Fibroblast of villous mesenchyme (primary cell): Measurements from ENCODE around the gene DLX6. TPM values are rescaled to one million over a fixed set of nuclear protein-coding genes. Genes with fewer than 3 reads are reported as not detected.

Experiments
- DNase-seq: peaks from one replicate; pipeline ENCODE4 v3.0.0-alpha.2; 2010; ENCODE audit warnings: low read depth
- H3K4me3 ChIP-seq: 2 replicates; pipeline ENCODE4 v1.5.1; 2011; ENCODE audit warnings: low read depth, mild to moderate bottlenecking, low read length
- total RNA-seq: library from RNA; depleted of rRNA; stranded (reverse); fragments of >200 nt; gene quantifications from 2 replicates; pipeline ENCODE4 v1.2.3, GENCODE V29; 2012
- TF ChIP-seq, protein P1 (sequence below): IDR thresholded peaks from 2 replicates; pipeline ENCODE4 v1.5.1; 2012; ENCODE audit warnings: low read depth, mild to moderate bottlenecking, low read length; ENCODE audit not compliant: insufficient read depth

DLX6 gene
- total RNA-seq, 1 donor, result not detected

DNA sequence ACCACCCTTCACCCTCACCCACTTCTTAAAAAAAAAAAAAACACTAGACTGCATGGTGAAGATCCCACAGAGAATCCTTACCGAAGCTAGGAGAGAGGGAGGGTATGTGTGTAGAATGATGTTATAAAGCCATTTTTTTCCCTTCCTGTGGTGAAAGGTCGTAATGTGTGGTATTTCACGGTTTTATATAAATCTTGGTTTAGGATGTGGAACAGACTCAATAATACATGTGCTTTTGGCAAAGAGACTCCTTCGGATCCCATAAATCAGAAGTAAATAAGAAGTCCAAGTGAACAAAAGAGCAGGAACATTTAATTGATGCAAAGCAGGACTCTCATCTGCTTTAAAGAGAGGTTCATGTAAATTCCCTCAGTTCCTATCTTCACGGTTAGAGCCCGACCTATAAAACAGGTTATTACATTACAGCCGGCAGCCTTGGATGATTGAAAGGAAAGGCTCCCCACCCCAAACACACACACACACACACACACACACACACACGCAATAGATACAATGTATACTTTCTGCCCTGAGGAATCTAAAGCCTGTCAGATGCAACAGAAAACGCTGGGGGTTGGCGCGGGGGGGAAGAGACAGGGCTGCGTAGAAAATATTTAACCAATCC, 10.5 kb downstream of the DLX6 start:
- TF ChIP-seq, protein P1, sequence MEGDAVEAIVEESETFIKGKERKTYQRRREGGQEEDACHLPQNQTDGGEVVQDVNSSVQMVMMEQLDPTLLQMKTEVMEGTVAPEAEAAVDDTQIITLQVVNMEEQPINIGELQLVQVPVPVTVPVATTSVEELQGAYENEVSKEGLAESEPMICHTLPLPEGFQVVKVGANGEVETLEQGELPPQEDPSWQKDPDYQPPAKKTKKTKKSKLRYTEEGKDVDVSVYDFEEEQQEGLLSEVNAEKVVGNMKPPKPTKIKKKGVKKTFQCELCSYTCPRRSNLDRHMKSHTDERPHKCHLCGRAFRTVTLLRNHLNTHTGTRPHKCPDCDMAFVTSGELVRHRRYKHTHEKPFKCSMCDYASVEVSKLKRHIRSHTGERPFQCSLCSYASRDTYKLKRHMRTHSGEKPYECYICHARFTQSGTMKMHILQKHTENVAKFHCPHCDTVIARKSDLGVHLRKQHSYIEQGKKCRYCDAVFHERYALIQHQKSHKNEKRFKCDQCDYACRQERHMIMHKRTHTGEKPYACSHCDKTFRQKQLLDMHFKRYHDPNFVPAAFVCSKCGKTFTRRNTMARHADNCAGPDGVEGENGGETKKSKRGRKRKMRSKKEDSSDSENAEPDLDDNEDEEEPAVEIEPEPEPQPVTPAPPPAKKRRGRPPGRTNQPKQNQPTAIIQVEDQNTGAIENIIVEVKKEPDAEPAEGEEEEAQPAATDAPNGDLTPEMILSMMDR, result no peak
- H3K4me3 ChIP-seq, result no peak overlapping the region
- DNase-seq, result no peak

DNA sequence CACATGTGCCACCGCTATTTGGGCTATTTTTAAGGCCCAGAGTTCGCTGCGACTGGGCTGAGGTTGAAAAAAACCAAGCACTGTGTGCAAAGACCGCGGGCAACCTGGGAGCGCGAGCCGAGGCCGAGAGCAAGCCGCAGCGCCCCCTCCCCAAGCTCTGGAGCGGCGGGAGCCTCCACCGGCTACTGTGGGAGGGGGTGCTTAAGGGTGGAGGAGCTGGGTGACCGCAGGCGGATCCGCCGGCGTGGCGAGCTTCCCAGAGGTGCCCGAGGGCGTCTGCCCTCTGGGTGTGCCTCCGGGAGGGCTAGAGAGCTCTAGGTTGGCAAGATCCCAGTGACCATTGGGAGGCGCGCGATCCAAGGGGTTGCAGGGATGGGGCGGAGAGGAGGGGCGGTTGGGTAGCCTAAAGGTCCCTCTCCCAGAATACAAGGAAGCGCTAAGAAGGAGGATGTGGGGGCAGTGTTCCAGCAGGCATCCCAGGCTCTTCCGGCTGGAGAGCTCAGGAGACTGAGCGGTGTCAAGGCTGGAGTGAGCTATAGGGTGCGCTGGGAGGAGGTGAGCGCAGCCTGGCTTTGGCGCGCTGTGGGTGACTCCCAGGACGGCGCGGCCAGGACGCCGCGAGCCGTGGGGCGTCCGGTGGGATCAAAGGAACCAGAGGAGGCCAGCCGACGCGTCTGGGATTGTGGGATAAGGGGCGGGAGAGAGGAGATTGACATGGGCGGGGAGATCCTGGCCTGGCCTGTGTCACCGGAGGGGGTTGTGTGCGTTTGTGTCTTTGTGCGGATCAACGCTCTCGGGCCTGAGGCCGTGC, 11.2 kb downstream of the DLX6 start:
- DNase-seq, result no peak
- H3K4me3 ChIP-seq, result no peak overlapping the region
- TF ChIP-seq, protein P1, result no peak

DNA sequence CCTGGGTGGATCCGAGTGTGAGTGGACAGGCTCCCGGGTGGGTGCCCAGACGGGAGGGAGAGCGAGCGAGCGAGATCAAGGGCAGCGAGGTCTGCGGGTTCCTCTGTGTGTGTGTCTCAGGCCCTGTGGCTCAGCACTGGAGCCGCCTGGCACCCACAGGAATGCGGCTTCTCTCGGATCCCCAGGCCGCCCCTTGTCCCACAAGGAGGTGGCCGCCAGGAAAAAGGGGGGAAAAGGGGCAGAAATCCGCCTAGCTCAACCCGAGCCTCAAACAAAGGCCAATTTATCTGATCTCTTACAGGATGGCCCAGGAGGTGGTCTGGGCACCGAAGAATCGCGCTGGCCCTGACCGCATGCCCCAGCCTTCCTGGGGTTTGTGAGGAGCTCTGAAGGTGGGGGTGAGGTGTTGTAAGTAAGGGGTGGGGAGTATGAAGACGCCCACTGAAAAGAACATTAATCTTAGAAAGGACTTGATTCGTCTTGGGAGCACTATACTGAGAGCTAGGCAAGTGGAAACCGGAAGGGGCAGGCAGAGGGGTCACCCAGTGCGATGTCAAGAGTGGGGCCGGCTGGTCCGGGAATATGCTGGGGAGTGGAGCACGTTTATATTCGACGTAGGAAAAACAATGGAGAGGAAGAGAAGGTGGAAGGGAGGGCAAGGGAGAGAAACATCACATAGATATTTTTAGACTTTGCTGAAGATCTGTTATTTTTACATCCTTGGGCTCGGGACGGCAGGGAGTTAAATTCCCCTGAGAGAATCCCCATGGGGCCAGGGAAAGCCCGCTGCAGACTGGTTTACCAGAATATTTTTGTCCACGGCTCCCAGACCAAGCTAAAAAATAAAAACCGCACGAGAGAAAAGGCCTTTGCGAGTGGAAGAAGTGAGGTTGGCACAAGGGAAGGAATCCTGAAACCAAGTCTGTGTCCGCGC, 12.1 kb downstream of the DLX6 start:
- no peak for DNase-seq
- H3K4me3 ChIP-seq, result no peak overlapping the region
- TF ChIP-seq, protein P1, result no peak

DNA sequence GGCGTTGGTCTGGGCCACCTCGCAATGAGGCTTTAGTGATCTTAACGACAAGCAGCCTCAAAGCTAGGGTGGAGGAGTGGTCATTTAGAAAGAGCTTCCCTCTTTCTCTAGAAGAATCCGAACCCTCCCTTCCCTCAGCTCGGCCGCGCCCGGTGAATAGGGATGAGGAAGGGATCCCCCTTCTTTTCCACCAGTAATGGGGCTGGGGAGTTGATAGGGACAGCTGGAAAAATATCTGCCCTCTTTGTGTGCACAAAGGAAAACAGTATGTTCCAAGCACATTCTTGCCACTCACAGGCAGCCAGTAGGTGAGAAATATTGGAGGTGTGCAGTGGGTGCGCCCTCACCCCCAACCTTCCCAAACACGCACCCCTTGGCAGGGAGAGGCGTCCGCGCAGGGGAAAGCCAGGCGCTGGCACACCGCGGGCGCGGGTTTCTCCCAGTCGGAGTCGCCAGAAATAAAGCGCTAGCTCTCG, 12.8 kb downstream of the DLX6 start:
- no peak for DNase-seq
- H3K4me3 ChIP-seq, result no peak overlapping the region
- TF ChIP-seq, protein P1, result no peak

DNA sequence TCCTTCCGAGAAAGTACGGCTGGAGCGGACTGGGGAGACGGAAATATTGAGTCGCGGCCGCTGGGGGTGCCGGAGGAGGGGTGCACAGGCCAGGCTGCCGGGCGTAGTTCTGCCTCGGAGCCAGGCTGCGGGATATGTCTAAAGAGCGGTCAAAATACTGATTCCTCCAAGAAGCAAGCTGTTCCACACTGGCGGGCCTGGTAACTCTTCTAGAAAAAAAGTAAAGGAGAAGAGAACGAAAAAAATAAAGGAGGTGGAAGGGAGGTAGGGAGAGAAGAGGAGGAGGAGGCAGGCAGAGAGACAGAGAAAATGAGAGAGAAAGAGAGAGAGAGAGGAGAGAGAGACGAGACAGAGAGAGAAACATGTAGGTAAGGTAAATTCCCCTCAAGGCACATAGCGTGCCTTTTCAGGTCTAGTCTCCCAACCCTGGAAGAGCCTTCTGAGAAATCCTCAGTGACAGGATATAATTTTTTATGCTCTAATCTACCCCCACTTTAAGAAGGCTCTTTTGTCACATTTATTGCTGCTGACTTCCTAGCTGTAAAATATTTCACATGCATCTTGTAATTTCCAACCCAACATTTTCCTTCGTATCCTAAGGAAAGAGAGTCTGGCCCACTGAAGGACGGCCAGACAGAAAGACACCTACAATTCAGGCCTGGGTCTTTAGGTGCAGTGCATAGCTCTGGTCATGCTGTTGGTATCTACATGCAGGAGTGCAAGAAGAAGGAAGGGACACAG, 13.6 kb downstream of the DLX6 start:
- no peak for DNase-seq
- TF ChIP-seq, protein P1, result no peak
- no peak overlapping the region for H3K4me3 ChIP-seq

DNA sequence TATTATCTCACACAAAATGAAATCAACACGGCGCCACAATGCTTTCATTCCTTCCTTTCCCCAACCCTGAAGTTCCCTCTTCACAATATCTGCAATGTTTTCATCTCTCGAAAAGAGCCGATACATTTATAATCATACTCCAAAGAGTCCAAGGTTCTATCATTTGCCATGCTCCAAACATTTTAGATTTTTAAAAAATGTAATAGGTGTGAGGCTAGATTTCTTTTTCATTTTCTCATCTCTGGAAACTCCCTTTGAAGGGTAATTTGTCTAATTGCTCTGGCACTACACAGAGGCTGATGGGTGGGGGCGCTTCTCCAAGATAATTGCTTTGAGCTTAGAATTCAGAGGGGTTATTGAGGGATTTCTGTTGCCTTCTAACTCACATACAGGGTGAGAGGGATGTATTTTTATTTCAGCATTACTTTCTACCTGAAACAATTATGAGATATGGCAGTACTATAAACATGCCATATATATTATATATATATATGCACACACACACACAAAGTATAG, 14.4 kb downstream of the DLX6 start:
- H3K4me3 ChIP-seq, result no peak overlapping the region
- DNase-seq, result no peak
- TF ChIP-seq, protein P1, result no peak
